Peyer's patch (tissue), 4 donors: ENCODE results near the gene ACTL8.

ENCODE experiments used
- CTCF ChIP-seq, 6 experiments: fragments of 450-650 bp in 4 of 6; fragments of 200-600 bp in 2 of 6; sonication (generic) in 1 of 6; IDR thresholded peaks; one replicate each; pipeline ENCODE4 v1.5.1; 2017 to 2019; ENCODE audit warnings: antibody characterized with exemption in 6 of 6, mild to moderate bottlenecking in 3 of 6, moderate library complexity in 1 of 6
- POLR2A ChIP-seq, 2 donors: fragments of 450-650 bp; IDR thresholded peaks; one replicate each; pipeline ENCODE4 v1.5.1; 2017; ENCODE audit warnings: antibody characterized with exemption in 2 of 2, mild to moderate bottlenecking in 2 of 2, moderate library complexity in 2 of 2

GRCh38 chr1:17734609-17735008 is 20.5 kb upstream of the ACTL8 start:
- no peak for TF ChIP-seq POLR2A (IDR thresholded peaks at IDR 0.05)
- TF ChIP-seq CTCF (IDR thresholded peaks at IDR 0.05): no peak
